HEK293 (cell line): Measurements from ENCODE around the gene BUB3.
A peak's percentile ranks its signal among the peaks of the same experiment; 100 is the strongest.

ENCODE experiments used
- HOXD13 ChIP-seq: sonication (generic); formaldehyde crosslinking; IDR thresholded peaks from 2 replicates; pipeline ENCODE4 v1.8.0; 2022; ENCODE audit warnings: missing genetic modification reagents, borderline replicate concordance
- KLF1 ChIP-seq: fragments of 450-650 bp; formaldehyde crosslinking; IDR thresholded peaks from 2 replicates; pipeline ENCODE4 v1.5.1; 2016; ENCODE audit warnings: missing biosample characterization, missing genetic modification characterization
- SALL2 ChIP-seq: fragments of 450-650 bp; formaldehyde crosslinking; IDR thresholded peaks from 2 replicates; pipeline ENCODE4 v1.5.0; 2017; ENCODE audit warnings: missing biosample characterization, mild to moderate bottlenecking, missing genetic modification characterization, borderline replicate concordance
- SETDB1 ChIP-seq: IDR thresholded peaks from one replicate; pipeline ENCODE4 v1.6.1; 2017; ENCODE audit warnings: mild to moderate bottlenecking, low read length, moderate library complexity, mixed read lengths; ENCODE audit not compliant: insufficient read length
- ZEB2 ChIP-seq: fragments of 450-650 bp; formaldehyde crosslinking; IDR thresholded peaks from 2 replicates; pipeline ENCODE4 v1.5.1; 2016; ENCODE audit warnings: missing biosample characterization, missing genetic modification characterization
- ZNF10 ChIP-seq: fragments of 450-650 bp; formaldehyde crosslinking; IDR thresholded peaks from 2 replicates; pipeline ENCODE4 v1.5.1; 2017; ENCODE audit warnings: missing biosample characterization, missing genetic modification characterization
- ZNF138 ChIP-seq: fragments of 450-650 bp; formaldehyde crosslinking; IDR thresholded peaks from 2 replicates; pipeline ENCODE4 v1.5.1; 2016; ENCODE audit warnings: missing biosample characterization, missing genetic modification characterization, borderline replicate concordance
- ZNF140 ChIP-seq: fragments of 450-650 bp; formaldehyde crosslinking; IDR thresholded peaks from 2 replicates; pipeline ENCODE4 v1.5.1; 2016; ENCODE audit warnings: missing biosample characterization, missing genetic modification characterization
- ZNF2 ChIP-seq: fragments of 450-650 bp; formaldehyde crosslinking; IDR thresholded peaks from 2 replicates; pipeline ENCODE4 v1.5.1; 2016; ENCODE audit warnings: missing biosample characterization, missing genetic modification characterization
- ZNF23 ChIP-seq: fragments of 450-650 bp; formaldehyde crosslinking; IDR thresholded peaks from 2 replicates; pipeline ENCODE4 v1.5.1; 2016; ENCODE audit warnings: missing biosample characterization, missing genetic modification characterization, borderline replicate concordance
- ZNF239 ChIP-seq: fragments of 450-650 bp; formaldehyde crosslinking; IDR thresholded peaks from 2 replicates; pipeline ENCODE4 v1.5.1; 2016; ENCODE audit warnings: missing biosample characterization, missing genetic modification characterization
- ZNF248 ChIP-seq: fragments of 450-650 bp; formaldehyde crosslinking; IDR thresholded peaks from 2 replicates; pipeline ENCODE4 v1.5.1; 2017; ENCODE audit warnings: missing biosample characterization, missing genetic modification characterization
- ZNF324 ChIP-seq: fragments of 450-650 bp; formaldehyde crosslinking; IDR thresholded peaks from 2 replicates; pipeline ENCODE4 v1.5.1; 2016; ENCODE audit warnings: missing biosample characterization, missing genetic modification characterization
- ZNF48 ChIP-seq: fragments of 450-650 bp; formaldehyde crosslinking; IDR thresholded peaks from 2 replicates; pipeline ENCODE4 v1.5.1; 2016; ENCODE audit warnings: missing biosample characterization, missing genetic modification characterization
- ZNF521 ChIP-seq: fragments of 450-650 bp; formaldehyde crosslinking; IDR thresholded peaks from 2 replicates; pipeline ENCODE4 v1.5.1; 2017; ENCODE audit warnings: missing biosample characterization, mild to moderate bottlenecking, missing genetic modification characterization
- ZNF549 ChIP-seq: fragments of 450-650 bp; IDR thresholded peaks from 2 replicates; pipeline ENCODE4 v1.5.1; 2018; ENCODE audit warnings: missing biosample characterization, missing genetic modification characterization, mild to moderate bottlenecking, inconsistent platforms, moderate library complexity
- ZNF555 ChIP-seq: fragments of 450-650 bp; formaldehyde crosslinking; conservative IDR thresholded peaks from 2 replicates; pipeline ENCODE4 v1.5.1; 2017; ENCODE audit warnings: missing biosample characterization, mild to moderate bottlenecking, missing genetic modification characterization, inconsistent platforms
- ZNF561 ChIP-seq: fragments of 450-650 bp; IDR thresholded peaks from 2 replicates; pipeline ENCODE4 v1.5.1; 2018; ENCODE audit warnings: missing biosample characterization, missing genetic modification characterization, borderline replicate concordance
- ZNF585B ChIP-seq: fragments of 450-650 bp; formaldehyde crosslinking; IDR thresholded peaks from 2 replicates; pipeline ENCODE4 v1.5.1; 2016; ENCODE audit warnings: missing biosample characterization, missing genetic modification characterization
- ZNF677 ChIP-seq: fragments of 450-650 bp; IDR thresholded peaks from 2 replicates; pipeline ENCODE4 v1.5.0; 2018; ENCODE audit warnings: missing biosample characterization, mild to moderate bottlenecking, missing genetic modification characterization, moderate library complexity
- ZNF791 ChIP-seq: fragments of 450-650 bp; formaldehyde crosslinking; IDR thresholded peaks from 2 replicates; pipeline ENCODE4 v1.5.1; 2016; ENCODE audit warnings: missing biosample characterization, missing genetic modification characterization
- ZNF830 ChIP-seq: fragments of 450-650 bp; IDR thresholded peaks from 2 replicates; pipeline ENCODE4 v1.5.0; 2018; ENCODE audit warnings: missing biosample characterization, missing genetic modification characterization, low read depth, mild to moderate bottlenecking, moderate library complexity
- ZSCAN23 ChIP-seq: fragments of 450-650 bp; formaldehyde crosslinking; IDR thresholded peaks from 2 replicates; pipeline ENCODE4 v1.5.1; 2016; ENCODE audit warnings: missing biosample characterization, missing genetic modification characterization
- ZSCAN30 ChIP-seq: fragments of 450-650 bp; IDR thresholded peaks from 2 replicates; pipeline ENCODE4 v1.5.1; 2018; ENCODE audit warnings: missing biosample characterization, mild to moderate bottlenecking, missing genetic modification characterization, moderate library complexity
- TF ChIP-seq, protein P1 (sequence below): fragments of 450-650 bp; formaldehyde crosslinking; conservative IDR thresholded peaks from 2 replicates; pipeline ENCODE4 v1.5.1; 2016; ENCODE audit warnings: low read depth, missing biosample characterization, missing genetic modification characterization
- TF ChIP-seq, protein P2 (sequence below): fragments of 450-650 bp; formaldehyde crosslinking; IDR thresholded peaks from 2 replicates; pipeline ENCODE4 v1.5.1; 2016; ENCODE audit warnings: missing biosample characterization, missing genetic modification characterization, borderline replicate concordance
- TF ChIP-seq, protein P3 (sequence below): fragments of 450-650 bp; formaldehyde crosslinking; IDR thresholded peaks from 2 replicates; pipeline ENCODE4 v1.5.1; 2016; ENCODE audit warnings: missing biosample characterization, missing genetic modification characterization
- TF ChIP-seq, protein P4 (sequence below): fragments of 450-650 bp; formaldehyde crosslinking; IDR thresholded peaks from 2 replicates; pipeline ENCODE4 v1.5.1; 2016; ENCODE audit warnings: missing biosample characterization, missing genetic modification characterization

BUB3 gene

DNA sequence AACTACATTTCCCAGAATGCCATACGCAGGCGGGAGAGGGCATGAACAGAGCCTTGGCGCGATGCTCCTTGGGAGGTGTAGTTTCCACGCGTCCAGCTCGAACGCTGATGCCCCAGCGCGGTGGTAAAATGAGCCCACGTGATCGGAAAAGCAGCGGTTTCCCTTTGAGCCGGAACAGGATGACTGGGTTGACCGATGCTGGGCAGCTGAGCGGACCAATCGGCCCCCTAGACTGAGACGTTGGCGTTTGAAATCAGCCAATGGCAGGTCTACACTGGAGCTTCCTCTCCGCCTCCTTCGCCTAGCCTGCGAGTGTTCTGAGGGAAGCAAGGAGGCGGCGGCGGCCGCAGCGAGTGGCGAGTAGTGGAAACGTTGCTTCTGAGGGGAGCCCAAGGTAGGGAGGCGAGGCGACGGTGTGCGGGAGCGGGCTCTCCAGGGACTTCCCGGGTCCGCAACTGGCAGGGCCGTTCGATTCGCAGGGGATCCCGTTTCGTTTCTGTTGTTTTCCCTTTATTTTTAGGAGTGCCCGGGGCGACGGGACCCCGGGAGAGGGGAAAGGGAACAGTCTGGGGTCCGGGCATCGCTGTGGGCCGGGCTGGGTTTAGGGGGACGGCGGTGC is at the start of gene BUB3 (continued):
- TF ChIP-seq ZNF324 (tag by site-specific recombination) = peak; percentile 40; the same call in 1 of the 2 replicates
- no peak for TF ChIP-seq SALL2 (tag by site-specific recombination)
- TF ChIP-seq ZSCAN23 (tag by site-specific recombination) = no peak
- TF ChIP-seq, protein P1, sequence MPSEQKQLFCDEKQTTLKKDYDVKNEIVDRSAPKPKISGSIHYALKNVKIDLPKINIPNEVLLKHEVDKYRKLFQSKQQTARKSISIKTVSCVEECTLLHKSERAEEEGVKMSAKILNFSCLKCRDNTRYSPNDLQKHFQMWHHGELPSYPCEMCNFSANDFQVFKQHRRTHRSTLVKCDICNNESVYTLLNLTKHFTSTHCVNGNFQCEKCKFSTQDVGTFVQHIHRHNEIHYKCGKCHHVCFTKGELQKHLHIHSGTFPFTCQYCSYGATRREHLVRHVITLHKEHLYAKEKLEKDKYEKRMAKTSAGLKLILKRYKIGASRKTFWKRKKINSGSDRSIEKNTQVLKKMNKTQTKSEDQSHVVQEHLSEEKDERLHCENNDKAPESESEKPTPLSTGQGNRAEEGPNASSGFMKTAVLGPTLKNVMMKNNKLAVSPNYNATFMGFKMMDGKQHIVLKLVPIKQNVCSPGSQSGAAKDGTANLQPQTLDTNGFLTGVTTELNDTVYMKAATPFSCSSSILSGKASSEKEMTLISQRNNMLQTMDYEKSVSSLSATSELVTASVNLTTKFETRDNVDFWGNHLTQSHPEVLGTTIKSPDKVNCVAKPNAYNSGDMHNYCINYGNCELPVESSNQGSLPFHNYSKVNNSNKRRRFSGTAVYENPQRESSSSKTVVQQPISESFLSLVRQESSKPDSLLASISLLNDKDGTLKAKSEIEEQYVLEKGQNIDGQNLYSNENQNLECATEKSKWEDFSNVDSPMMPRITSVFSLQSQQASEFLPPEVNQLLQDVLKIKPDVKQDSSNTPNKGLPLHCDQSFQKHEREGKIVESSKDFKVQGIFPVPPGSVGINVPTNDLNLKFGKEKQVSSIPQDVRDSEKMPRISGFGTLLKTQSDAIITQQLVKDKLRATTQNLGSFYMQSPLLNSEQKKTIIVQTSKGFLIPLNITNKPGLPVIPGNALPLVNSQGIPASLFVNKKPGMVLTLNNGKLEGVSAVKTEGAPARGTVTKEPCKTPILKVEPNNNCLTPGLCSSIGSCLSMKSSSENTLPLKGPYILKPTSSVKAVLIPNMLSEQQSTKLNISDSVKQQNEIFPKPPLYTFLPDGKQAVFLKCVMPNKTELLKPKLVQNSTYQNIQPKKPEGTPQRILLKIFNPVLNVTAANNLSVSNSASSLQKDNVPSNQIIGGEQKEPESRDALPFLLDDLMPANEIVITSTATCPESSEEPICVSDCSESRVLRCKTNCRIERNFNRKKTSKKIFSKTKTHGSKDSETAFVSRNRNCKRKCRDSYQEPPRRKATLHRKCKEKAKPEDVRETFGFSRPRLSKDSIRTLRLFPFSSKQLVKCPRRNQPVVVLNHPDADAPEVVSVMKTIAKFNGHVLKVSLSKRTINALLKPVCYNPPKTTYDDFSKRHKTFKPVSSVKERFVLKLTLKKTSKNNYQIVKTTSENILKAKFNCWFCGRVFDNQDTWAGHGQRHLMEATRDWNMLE (tag by site-specific recombination) = peak; percentile 91
- TF ChIP-seq, protein P2, sequence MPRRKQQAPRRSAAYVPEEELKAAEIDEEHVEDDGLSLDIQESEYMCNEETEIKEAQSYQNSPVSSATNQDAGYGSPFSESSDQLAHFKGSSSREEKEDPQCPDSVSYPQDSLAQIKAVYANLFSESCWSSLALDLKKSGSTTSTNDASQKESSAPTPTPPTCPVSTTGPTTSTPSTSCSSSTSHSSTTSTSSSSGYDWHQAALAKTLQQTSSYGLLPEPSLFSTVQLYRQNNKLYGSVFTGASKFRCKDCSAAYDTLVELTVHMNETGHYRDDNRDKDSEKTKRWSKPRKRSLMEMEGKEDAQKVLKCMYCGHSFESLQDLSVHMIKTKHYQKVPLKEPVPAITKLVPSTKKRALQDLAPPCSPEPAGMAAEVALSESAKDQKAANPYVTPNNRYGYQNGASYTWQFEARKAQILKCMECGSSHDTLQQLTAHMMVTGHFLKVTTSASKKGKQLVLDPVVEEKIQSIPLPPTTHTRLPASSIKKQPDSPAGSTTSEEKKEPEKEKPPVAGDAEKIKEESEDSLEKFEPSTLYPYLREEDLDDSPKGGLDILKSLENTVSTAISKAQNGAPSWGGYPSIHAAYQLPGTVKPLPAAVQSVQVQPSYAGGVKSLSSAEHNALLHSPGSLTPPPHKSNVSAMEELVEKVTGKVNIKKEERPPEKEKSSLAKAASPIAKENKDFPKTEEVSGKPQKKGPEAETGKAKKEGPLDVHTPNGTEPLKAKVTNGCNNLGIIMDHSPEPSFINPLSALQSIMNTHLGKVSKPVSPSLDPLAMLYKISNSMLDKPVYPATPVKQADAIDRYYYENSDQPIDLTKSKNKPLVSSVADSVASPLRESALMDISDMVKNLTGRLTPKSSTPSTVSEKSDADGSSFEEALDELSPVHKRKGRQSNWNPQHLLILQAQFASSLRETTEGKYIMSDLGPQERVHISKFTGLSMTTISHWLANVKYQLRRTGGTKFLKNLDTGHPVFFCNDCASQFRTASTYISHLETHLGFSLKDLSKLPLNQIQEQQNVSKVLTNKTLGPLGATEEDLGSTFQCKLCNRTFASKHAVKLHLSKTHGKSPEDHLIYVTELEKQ = no peak
- no peak for TF ChIP-seq ZNF549 (tag by site-specific recombination)
- TF ChIP-seq ZNF561 = no peak
- TF ChIP-seq ZNF48 (tag by site-specific recombination) = no peak
- no peak for TF ChIP-seq ZNF830 (tag by site-specific recombination)
- TF ChIP-seq KLF1 (tag by site-specific recombination) = no peak
- TF ChIP-seq ZNF138 (tag by site-specific recombination) = no peak
- TF ChIP-seq ZNF585B (tag by site-specific recombination) = no peak
- peak; percentile 94 for TF ChIP-seq HOXD13 (CRISPR knock-in tag)
- no peak for TF ChIP-seq ZSCAN30 (tag by site-specific recombination)
- TF ChIP-seq ZNF140 (tag by site-specific recombination) = no peak
- TF ChIP-seq SETDB1 = no peak
- no peak for TF ChIP-seq ZNF555 (tag by site-specific recombination)
- TF ChIP-seq, protein P3, sequence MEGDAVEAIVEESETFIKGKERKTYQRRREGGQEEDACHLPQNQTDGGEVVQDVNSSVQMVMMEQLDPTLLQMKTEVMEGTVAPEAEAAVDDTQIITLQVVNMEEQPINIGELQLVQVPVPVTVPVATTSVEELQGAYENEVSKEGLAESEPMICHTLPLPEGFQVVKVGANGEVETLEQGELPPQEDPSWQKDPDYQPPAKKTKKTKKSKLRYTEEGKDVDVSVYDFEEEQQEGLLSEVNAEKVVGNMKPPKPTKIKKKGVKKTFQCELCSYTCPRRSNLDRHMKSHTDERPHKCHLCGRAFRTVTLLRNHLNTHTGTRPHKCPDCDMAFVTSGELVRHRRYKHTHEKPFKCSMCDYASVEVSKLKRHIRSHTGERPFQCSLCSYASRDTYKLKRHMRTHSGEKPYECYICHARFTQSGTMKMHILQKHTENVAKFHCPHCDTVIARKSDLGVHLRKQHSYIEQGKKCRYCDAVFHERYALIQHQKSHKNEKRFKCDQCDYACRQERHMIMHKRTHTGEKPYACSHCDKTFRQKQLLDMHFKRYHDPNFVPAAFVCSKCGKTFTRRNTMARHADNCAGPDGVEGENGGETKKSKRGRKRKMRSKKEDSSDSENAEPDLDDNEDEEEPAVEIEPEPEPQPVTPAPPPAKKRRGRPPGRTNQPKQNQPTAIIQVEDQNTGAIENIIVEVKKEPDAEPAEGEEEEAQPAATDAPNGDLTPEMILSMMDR (tag by site-specific recombination) = peak; percentile 62; the same call in 1 of the 2 replicates
- 0 out of 2 replicates have a peak, but pooled peaks have one; percentile 53 for TF ChIP-seq ZNF10 (tag by site-specific recombination)
- TF ChIP-seq ZNF791 = no peak
- TF ChIP-seq ZNF239 (tag by site-specific recombination) = no peak
- peak; percentile 62 for TF ChIP-seq ZNF2 (tag by site-specific recombination)
- TF ChIP-seq, protein P4, sequence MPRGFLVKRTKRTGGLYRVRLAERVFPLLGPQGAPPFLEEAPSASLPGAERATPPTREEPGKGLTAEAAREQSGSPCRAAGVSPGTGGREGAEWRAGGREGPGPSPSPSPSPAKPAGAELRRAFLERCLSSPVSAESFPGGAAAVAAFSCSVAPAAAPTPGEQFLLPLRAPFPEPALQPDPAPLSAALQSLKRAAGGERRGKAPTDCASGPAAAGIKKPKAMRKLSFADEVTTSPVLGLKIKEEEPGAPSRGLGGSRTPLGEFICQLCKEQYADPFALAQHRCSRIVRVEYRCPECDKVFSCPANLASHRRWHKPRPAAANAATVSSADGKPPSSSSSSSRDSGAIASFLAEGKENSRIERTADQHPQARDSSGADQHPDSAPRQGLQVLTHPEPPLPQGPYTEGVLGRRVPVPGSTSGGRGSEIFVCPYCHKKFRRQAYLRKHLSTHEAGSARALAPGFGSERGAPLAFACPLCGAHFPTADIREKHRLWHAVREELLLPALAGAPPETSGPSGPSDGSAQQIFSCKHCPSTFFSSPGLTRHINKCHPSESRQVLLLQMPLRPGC (tag by site-specific recombination) = no peak; the same call in 1 of the 2 replicates
- no peak for TF ChIP-seq ZNF677
- TF ChIP-seq ZNF521 (tag by site-specific recombination) = no peak
- TF ChIP-seq ZEB2 = 0 out of 2 replicates have a peak, but pooled peaks have one; percentile 60
- TF ChIP-seq ZNF23 = no peak
- TF ChIP-seq ZNF248 (tag by site-specific recombination) = no peak
